Measurements from ENCODE around the gene PELO.

The PELO gene

GRCh38 chr5:52774005-52774410 lies 13.7 kb upstream of the PELO start:
- no peak for TF ChIP-seq CTCF (IDR thresholded peaks at IDR 0.05)

- no peak for TF ChIP-seq CTCF (IDR thresholded peaks at IDR 0.05)
Measured at GRCh38 chr5:52776116-52776515, 11.6 kb upstream of the PELO start.

DNA sequence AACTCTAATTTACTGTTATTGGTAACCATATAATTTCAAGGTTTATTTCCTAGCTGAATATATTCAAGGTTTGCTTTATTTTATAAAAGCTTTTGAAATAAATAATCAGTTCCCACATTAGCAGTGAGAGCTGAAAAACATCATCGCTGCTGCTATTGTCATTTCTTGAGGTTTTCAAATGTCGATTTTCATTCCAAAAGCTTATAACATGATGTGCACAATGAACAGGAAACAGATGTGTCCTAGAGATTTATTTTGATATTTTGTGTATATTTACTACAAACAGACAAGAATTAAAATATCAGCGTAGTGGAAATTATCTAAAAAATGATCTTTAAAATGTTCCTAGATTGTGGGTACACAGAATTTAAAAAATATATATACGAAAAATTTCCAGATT lies 10.5 kb upstream of the PELO start:
- no peak for TF ChIP-seq CTCF (IDR thresholded peaks at IDR 0.05)

- no peak for TF ChIP-seq CTCF (IDR thresholded peaks at IDR 0.05)
Measured at GRCh38 chr5:52778781-52779180, 8.9 kb upstream of the PELO start.

DNA sequence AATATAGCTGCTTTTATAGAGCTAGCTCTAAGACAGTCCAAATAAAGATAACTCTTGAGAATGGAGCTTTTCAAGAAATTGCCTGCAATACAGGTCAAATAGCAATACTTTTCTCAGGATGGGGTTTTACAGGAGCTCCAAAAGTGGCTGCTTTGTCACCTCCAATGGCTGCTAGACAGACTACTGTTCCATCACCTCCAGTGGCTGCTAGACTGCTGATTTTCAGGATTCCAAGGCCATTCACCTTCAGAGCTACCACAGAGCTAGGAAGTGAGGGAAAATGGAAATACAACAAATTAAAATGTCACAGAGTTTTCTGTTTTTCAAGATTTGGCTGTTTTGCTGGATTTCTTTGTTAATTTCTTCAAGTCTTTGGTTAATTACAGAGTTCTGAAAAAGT lies 8.5 kb upstream of the PELO start:
- no peak for TF ChIP-seq CTCF (IDR thresholded peaks at IDR 0.05)

- TF ChIP-seq CTCF (IDR thresholded peaks at IDR 0.05): no peak
Measured at GRCh38 chr5:52783226-52783959, 4.3 kb upstream of the PELO start.

- TF ChIP-seq CTCF (IDR thresholded peaks at IDR 0.05): no peak
Measured at GRCh38 chr5:52784737-52785136, 3.0 kb upstream of the PELO start.

DNA sequence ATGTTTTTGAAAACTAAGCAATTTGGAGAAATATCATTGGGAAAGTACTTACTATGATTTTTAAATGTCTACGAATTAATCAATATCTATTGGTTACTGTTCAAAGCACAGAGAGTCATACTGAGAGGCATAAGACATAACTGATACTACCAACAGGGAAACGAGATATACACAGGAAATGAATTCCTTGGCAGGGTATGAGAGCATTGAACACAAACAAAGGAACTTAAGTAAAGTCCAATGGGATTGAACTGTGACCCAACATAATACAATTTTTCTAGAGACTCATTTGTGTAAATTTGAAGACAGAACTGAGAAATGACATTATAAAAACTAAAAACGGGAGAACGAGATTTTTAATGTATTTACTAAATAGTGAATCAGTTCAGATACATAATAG lies 1.3 kb upstream of the PELO start:
- no peak for TF ChIP-seq CTCF (IDR thresholded peaks at IDR 0.05)

All from LNCAP (cell line).